Body of pancreas (tissue), 4 donors: ENCODE results near the gene SNX27.
"Not testable (repeated sequence)": the region's sequence is repeated elsewhere in the genome, so short reads cannot be mapped to it uniquely, and the experiment has no call there.

Experiments used
- POLR2A ChIP-seq, 3 donors: fragments of 450-650 bp; IDR thresholded peaks; one replicate each; pipeline ENCODE4 v1.6.1; 2016; ENCODE audit warnings: antibody characterized with exemption in 3 of 3, mild to moderate bottlenecking in 2 of 3
- TF ChIP-seq, protein P1 (sequence below), 7 experiments: fragments of 450-650 bp in 4 of 7; fragments of 200-600 bp in 3 of 7; sonication (generic) in 3 of 7; IDR thresholded peaks; one replicate each; pipeline ENCODE4 v1.5.1; 2016 to 2019; ENCODE audit warnings: antibody characterized with exemption in 7 of 7

DNA sequence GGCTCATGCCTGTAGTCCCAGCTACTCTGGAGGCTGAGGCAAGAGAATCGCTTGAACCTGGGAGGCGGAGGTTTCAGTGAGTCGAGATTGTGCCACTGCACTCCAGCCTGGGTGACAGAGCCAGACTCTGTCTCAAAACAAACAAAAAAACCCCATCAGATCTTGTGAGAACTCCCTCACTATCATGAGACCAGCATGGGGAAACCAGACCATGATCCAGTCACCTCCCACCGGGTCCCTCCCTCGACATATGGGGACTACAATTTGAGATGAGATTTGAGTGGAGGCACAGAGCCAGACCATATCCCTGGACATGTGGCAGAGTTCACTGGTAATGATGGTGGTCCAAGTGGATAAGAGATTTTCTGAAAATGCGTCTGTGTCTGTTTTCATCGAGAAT is 71.1 kb downstream of the SNX27 start:
- TF ChIP-seq, protein P1, sequence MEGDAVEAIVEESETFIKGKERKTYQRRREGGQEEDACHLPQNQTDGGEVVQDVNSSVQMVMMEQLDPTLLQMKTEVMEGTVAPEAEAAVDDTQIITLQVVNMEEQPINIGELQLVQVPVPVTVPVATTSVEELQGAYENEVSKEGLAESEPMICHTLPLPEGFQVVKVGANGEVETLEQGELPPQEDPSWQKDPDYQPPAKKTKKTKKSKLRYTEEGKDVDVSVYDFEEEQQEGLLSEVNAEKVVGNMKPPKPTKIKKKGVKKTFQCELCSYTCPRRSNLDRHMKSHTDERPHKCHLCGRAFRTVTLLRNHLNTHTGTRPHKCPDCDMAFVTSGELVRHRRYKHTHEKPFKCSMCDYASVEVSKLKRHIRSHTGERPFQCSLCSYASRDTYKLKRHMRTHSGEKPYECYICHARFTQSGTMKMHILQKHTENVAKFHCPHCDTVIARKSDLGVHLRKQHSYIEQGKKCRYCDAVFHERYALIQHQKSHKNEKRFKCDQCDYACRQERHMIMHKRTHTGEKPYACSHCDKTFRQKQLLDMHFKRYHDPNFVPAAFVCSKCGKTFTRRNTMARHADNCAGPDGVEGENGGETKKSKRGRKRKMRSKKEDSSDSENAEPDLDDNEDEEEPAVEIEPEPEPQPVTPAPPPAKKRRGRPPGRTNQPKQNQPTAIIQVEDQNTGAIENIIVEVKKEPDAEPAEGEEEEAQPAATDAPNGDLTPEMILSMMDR (IDR thresholded peaks at IDR 0.05) = not testable (repeated sequence)
- not testable (repeated sequence) for TF ChIP-seq POLR2A (IDR thresholded peaks at IDR 0.05)
